IPS DF 4.7 (cell line): ENCODE measurements around the gene ADNP.
"Not testable (repeated sequence)": the region's sequence is repeated elsewhere in the genome, so short reads cannot be mapped to it uniquely, and the experiment has no call there.

Experiments
- DNase-seq: peaks from one replicate; pipeline ENCODE4 v3.0.0-alpha.2; 2013; ENCODE audit warnings: low spot score; ENCODE audit errors: extremely low read depth

Gene ADNP

GRCh38 chr20:50931306-50932015 lies at the start of gene ADNP:
Gene ADNP (minus strand): TSS chr20:50931437. CDS start chr20:50903996, 27,441 bp downstream.
- DNase-seq, result peak; percentile 71

GRCh38 chr20:50980071-50980681 lies 48.9 kb upstream of the ADNP start:
- no peak for DNase-seq

GRCh38 chr20:50978533-50978932 lies 47.3 kb upstream of the ADNP start:
- DNase-seq, result not testable (repeated sequence)

- no peak for DNase-seq
Measured at GRCh38 chr20:50977066-50978021, 46.1 kb upstream of the ADNP start.

GRCh38 chr20:50975701-50976330 lies 44.6 kb upstream of the ADNP start:
- no peak for DNase-seq

- DNase-seq, result no peak
Measured at GRCh38 chr20:50969912-50970311, 38.7 kb upstream of the ADNP start.

- no peak for DNase-seq
Measured at GRCh38 chr20:50969435-50969834, 38.2 kb upstream of the ADNP start.

- no peak for DNase-seq
Measured at GRCh38 chr20:50968289-50968688, 37.1 kb upstream of the ADNP start.

- DNase-seq, result no peak
Measured at GRCh38 chr20:50967586-50967985, 36.3 kb upstream of the ADNP start.

GRCh38 chr20:50959543-50960126 lies 28.4 kb upstream of the ADNP start:
- DNase-seq, result no peak

- DNase-seq, result peak; percentile 76
Measured at GRCh38 chr20:50958615-50959542, 27.6 kb upstream of the ADNP start, which contains the start of gene MOCS3. Gene MOCS3 (plus strand): TSS chr20:50958818. CDS start chr20:50958843, 25 bp downstream.

GRCh38 chr20:50957798-50958614 lies 26.8 kb upstream of the ADNP start, which contains the start of gene DPM1:
Gene DPM1 (minus strand): TSS chr20:50958532. CDS start chr20:50958523, 9 bp downstream.
- peak; percentile 62 for DNase-seq

GRCh38 chr20:50957276-50957675 lies 26.0 kb upstream of the ADNP start:
- DNase-seq, result no peak

GRCh38 chr20:50953821-50954220 lies 22.6 kb upstream of the ADNP start:
- no peak for DNase-seq

GRCh38 chr20:50953196-50953595 lies 22.0 kb upstream of the ADNP start:
- DNase-seq, result no peak

GRCh38 chr20:50948132-50948785 lies 17.0 kb upstream of the ADNP start:
- DNase-seq, result no peak

GRCh38 chr20:50943069-50943468 lies 11.8 kb upstream of the ADNP start:
- no peak for DNase-seq

- no peak for DNase-seq
Measured at GRCh38 chr20:50933589-50933988, 2.4 kb upstream of the ADNP start.
